ENCODE measurements around the gene BLNK. TPM values are rescaled to one million over a fixed set of nuclear protein-coding genes. Genes with fewer than 3 reads are reported as not detected.

Gene BLNK
- total and polyA plus RNA-seq, 8 donors = 7.1 to 25.8 (median 12.7) TPM

DNA sequence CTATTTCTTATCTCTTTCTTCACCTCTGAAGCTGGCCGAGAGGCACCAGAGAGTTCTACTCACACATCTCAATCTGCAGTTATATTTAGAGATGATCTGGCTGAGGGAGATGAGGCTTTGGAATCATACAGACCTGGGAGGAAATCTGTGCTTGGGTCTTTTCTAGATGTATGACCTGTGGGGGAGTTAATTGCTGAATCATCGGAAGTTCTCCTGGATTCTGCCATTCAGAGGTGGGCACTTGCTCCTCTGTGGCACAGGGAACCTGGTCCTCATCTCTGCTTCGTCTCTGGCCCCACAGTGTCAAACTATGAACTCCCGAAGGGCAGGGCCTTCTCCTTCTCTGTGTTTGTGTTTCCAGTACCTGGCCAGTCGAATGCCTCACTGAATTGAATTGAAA, 52.5 kb downstream of the BLNK start:
- H3K4me1 ChIP-seq = no peaks in the 10 kb centered on the region
- H3K9me3 ChIP-seq = no peaks in the 10 kb centered on the region
- H3K27ac ChIP-seq = no peak overlapping the region
- DNase-seq (no peak), ATAC-seq (no peak), FAIRE-seq (no peak)
- TF ChIP-seq, protein P1, sequence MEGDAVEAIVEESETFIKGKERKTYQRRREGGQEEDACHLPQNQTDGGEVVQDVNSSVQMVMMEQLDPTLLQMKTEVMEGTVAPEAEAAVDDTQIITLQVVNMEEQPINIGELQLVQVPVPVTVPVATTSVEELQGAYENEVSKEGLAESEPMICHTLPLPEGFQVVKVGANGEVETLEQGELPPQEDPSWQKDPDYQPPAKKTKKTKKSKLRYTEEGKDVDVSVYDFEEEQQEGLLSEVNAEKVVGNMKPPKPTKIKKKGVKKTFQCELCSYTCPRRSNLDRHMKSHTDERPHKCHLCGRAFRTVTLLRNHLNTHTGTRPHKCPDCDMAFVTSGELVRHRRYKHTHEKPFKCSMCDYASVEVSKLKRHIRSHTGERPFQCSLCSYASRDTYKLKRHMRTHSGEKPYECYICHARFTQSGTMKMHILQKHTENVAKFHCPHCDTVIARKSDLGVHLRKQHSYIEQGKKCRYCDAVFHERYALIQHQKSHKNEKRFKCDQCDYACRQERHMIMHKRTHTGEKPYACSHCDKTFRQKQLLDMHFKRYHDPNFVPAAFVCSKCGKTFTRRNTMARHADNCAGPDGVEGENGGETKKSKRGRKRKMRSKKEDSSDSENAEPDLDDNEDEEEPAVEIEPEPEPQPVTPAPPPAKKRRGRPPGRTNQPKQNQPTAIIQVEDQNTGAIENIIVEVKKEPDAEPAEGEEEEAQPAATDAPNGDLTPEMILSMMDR (IDR thresholded peaks at IDR 0.05) = no peak
- H3K4me3 ChIP-seq = no peak overlapping the region
- intact Hi-C loops (cut with DNase I) = no loop called here
- WGBS, 2 donors = 69 to 71% methylated on average over 5 of the region's 5 CpGs
- peaks cover 0 to 9% (median 4%) of the 10 kb centered on the region in 3 donors for H3K36me3 ChIP-seq
- no peaks in the 10 kb centered on the region for H3K27me3 ChIP-seq

DNA sequence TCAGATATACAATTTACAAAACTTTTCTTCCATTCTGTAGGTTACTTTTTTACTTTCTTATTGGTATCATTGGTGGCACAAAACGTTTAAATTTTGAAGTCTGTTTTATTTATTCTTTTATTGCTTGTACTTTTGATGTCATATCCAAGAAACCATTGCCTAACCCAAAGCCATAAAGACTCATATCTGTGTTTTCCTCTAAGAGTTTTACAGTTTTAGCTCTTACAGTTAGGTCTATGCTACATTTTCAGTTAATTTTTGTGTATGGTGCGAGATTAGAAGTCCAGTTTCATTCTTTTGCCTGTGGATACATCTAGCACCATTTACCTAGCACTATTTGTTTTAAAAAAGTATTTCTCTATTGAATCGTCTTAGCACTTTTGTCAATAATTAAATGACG, 53.7 kb downstream of the BLNK start:
- Histone ChIP-seq H3K9me3 (no peaks in the 10 kb centered on the region), H3K4me3 (no peak overlapping the region), H3K4me1 (no peaks in the 10 kb centered on the region), H3K36me3 (peaks cover 0 to 6% (median 4%) of the 10 kb centered on the region in 3 donors), H3K27me3 (no peaks in the 10 kb centered on the region), H3K27ac (no peak overlapping the region)
- intact Hi-C loops (cut with DNase I) = no loop called here
- FAIRE-seq (no peak), DNase-seq (no peak), ATAC-seq (no peak)
- WGBS, 2 donors = 58 to 66% methylated on average over 4 of the region's 4 CpGs
- TF ChIP-seq, protein P1 (IDR thresholded peaks at IDR 0.05) = no peak

DNA sequence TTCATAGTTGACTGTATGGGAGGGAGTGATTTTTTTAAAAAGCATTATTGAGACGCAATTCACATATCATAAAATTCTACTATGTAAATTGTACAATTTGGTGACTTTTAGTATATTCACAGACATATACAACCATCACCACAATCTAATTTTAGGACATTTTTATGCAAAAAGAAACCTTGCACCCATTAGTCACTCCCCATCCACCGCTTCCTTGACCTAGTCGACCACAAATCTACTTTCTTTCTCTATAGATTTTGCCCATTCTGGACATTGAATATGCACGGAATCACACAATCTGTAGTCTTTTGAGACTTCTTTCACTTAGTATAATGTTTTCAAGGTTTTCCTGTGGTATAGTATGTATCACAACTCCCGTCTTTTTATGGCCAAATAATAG, 54.6 kb downstream of the BLNK start:
- FAIRE-seq = no peak
- Histone ChIP-seq H3K27me3 (no peaks in the 10 kb centered on the region), H3K9me3 (no peaks in the 10 kb centered on the region), H3K27ac (no peak overlapping the region), H3K36me3 (peaks cover 0 to 2% (median 0%) of the 10 kb centered on the region in 3 donors), H3K4me1 (no peaks in the 10 kb centered on the region), H3K4me3 (no peak overlapping the region)
- DNase-seq = no peak
- no peak for ATAC-seq
- intact Hi-C loops (cut with DNase I) = no loop called here
- 84 to 91% methylated on average over 5 of the region's 5 CpGs for WGBS, 2 donors
- TF ChIP-seq, protein P1 (IDR thresholded peaks at IDR 0.05) = no peak

DNA sequence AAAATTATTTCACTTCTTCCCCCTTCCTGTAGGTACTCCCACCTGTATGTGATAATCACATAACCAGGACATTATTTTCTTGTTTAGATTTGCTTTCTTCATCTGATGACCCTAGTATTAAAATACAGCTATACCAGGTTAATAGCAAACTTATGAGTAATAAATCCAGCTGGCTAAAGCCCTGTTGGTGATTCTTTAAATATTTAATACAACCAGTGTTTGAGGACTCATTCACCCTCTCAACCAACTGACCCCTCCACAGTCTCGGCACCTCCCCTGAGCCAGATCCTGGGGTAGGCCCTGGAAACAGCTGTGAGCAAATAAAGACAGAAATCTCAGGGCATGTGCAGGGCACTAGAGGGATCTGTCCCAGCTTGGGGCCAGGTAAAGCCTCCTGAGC, 58.5 kb downstream of the BLNK start:
- WGBS, 2 donors = 79 to 100% methylated on average over 1 of the region's 1 CpG
- H3K4me3 ChIP-seq = no peak overlapping the region
- FAIRE-seq (no peak), ATAC-seq (no peak), DNase-seq (no peak)
- no peaks in the 10 kb centered on the region for H3K27me3 ChIP-seq
- no peaks in the 10 kb centered on the region for H3K9me3 ChIP-seq
- peaks cover 0 to 11% (median 0%) of the 10 kb centered on the region in 3 donors for H3K36me3 ChIP-seq
- H3K27ac ChIP-seq = no peak overlapping the region
- intact Hi-C loops (cut with DNase I) = no loop called here
- TF ChIP-seq, protein P1 (IDR thresholded peaks at IDR 0.05) = no peak
- H3K4me1 ChIP-seq = no peaks in the 10 kb centered on the region

DNA sequence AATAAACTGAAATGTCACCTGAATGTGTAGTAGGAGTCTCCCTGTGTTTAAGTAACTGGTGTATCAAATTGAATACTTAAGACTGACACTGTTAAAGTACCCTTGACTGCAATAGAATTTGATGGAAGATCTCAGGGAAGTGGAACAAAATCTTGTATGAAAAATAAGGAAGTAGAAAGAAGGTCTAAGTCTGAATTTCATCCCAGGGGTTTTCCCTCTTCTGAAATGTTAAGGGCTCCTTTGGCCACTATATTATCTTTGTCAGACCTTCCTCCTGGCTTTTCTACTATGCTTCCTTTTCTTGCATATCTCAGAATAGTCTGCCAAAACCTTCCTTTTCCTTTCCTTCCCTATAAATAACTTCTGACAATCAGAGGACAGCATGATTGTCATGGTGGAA, 59.6 kb downstream of the BLNK start:
- ATAC-seq (no peak), DNase-seq (no peak), FAIRE-seq (no peak)
- Histone ChIP-seq H3K36me3 (peaks cover 0 to 17% (median 0%) of the 10 kb centered on the region in 3 donors), H3K9me3 (no peaks in the 10 kb centered on the region), H3K4me3 (no peak overlapping the region), H3K27ac (no peak overlapping the region), H3K27me3 (no peaks in the 10 kb centered on the region), H3K4me1 (no peaks in the 10 kb centered on the region)
- intact Hi-C loops (cut with DNase I) = no loop called here
- TF ChIP-seq, protein P1 (IDR thresholded peaks at IDR 0.05) = no peak
